NCI-H524 (cell line): ENCODE measurements around the gene GYPE.
"Not testable (repeated sequence)": the region's sequence is repeated elsewhere in the genome, so short reads cannot be mapped to it uniquely, and the experiment has no call there.

ENCODE experiments used
- DNase-seq, 2 experiments: peaks; one replicate each; lab custom pipeline; 2025; lab: John Stamatoyannopoulos, UW

Gene GYPE

GRCh38 chr4:143869925-143870324 is 35.4 kb downstream of the GYPE start:
- not testable (repeated sequence) for DNase-seq

- not testable (repeated sequence) for DNase-seq
Measured at GRCh38 chr4:143862716-143863115, 42.6 kb downstream of the GYPE start.

- no peak for DNase-seq
Measured at GRCh38 chr4:143858456-143858855, 46.9 kb downstream of the GYPE start.

- DNase-seq = not testable (repeated sequence)
Measured at GRCh38 chr4:143857391-143858336, 47.7 kb downstream of the GYPE start.

GRCh38 chr4:143856017-143856557 is 49.3 kb downstream of the GYPE start:
- DNase-seq = not testable (repeated sequence)

- not testable (repeated sequence) for DNase-seq
Measured at GRCh38 chr4:143854645-143855044, 50.7 kb downstream of the GYPE start.

GRCh38 chr4:143849296-143849695 is 56.1 kb downstream of the GYPE start:
- not testable (repeated sequence) for DNase-seq

- not testable (repeated sequence) for DNase-seq
Measured at GRCh38 chr4:143843506-143843832, 61.9 kb downstream of the GYPE start.

- not testable (repeated sequence) for DNase-seq
Measured at GRCh38 chr4:143842624-143843505, 62.5 kb downstream of the GYPE start.

GRCh38 chr4:143839413-143839812 is 65.9 kb downstream of the GYPE start:
- DNase-seq = not testable (repeated sequence)

GRCh38 chr4:143834196-143834595 is 71.2 kb downstream of the GYPE start:
- not testable (repeated sequence) for DNase-seq

- not testable (repeated sequence) for DNase-seq
Measured at GRCh38 chr4:143833676-143834075, 71.7 kb downstream of the GYPE start.

- not testable (repeated sequence) for DNase-seq
Measured at GRCh38 chr4:143830576-143830975, 74.8 kb downstream of the GYPE start.

GRCh38 chr4:143829239-143829620 is 76.1 kb downstream of the GYPE start:
- DNase-seq = not testable (repeated sequence)
